ENCODE results near the gene RCHY1.
"Not testable (repeated sequence)": the region's sequence is repeated elsewhere in the genome, so short reads cannot be mapped to it uniquely, and the experiment has no call there.

The RCHY1 gene

GRCh38 chr4:75547647-75548387 lies 33.6 kb upstream of the RCHY1 start:
- DNase-seq (ENCODE audit: low read depth) = peak; percentile 66
- TF ChIP-seq CTCF (conservative IDR thresholded peaks at IDR 0.05; ENCODE audit: low read depth, low read length) = no peak
- no peak overlapping the region for H3K4me3 ChIP-seq (ENCODE audit: low read depth, low read length)

GRCh38 chr4:75545526-75545925 lies 31.3 kb upstream of the RCHY1 start:
- TF ChIP-seq CTCF (conservative IDR thresholded peaks at IDR 0.05; ENCODE audit: low read depth, low read length) = no peak
- no peak overlapping the region for H3K4me3 ChIP-seq (ENCODE audit: low read depth, low read length)
- peak; percentile 22 for DNase-seq (ENCODE audit: low read depth)

GRCh38 chr4:75544870-75545269 lies 30.7 kb upstream of the RCHY1 start:
- TF ChIP-seq CTCF (conservative IDR thresholded peaks at IDR 0.05; ENCODE audit: low read depth, low read length) = no peak
- no peak for DNase-seq (ENCODE audit: low read depth)

GRCh38 chr4:75544220-75544619 lies 30.0 kb upstream of the RCHY1 start:
- peak; percentile 51 for DNase-seq (ENCODE audit: low read depth)
- H3K4me3 ChIP-seq (ENCODE audit: low read depth, low read length) = not testable (repeated sequence)

More at GRCh38 chr4:75544870-75545269, 30.7 kb upstream of the RCHY1 start:
- no peak overlapping the region for H3K4me3 ChIP-seq (ENCODE audit: low read depth, low read length)

- H3K4me3 ChIP-seq (ENCODE audit: low read depth, low read length) = no peak overlapping the region
- peak; percentile 77 for DNase-seq (ENCODE audit: low read depth)
- no peak for TF ChIP-seq CTCF (conservative IDR thresholded peaks at IDR 0.05; ENCODE audit: low read depth, low read length)
Observed at GRCh38 chr4:75542824-75543223, 28.6 kb upstream of the RCHY1 start.

GRCh38 chr4:75537308-75537707 lies 23.1 kb upstream of the RCHY1 start:
- not testable (repeated sequence) for H3K4me3 ChIP-seq (ENCODE audit: low read depth, low read length); DNase-seq (ENCODE audit: low read depth)

GRCh38 chr4:75533926-75534325 lies 19.7 kb upstream of the RCHY1 start:
- DNase-seq (ENCODE audit: low read depth); H3K4me3 ChIP-seq (ENCODE audit: low read depth, low read length): not testable (repeated sequence)

- DNase-seq (ENCODE audit: low read depth); H3K4me3 ChIP-seq (ENCODE audit: low read depth, low read length): not testable (repeated sequence)
Observed at GRCh38 chr4:75533339-75533887, 19.2 kb upstream of the RCHY1 start.

GRCh38 chr4:75531536-75532143 lies 17.4 kb upstream of the RCHY1 start:
- not testable (repeated sequence) for H3K4me3 ChIP-seq (ENCODE audit: low read depth, low read length); DNase-seq (ENCODE audit: low read depth)
